SK-N-SH treated with all-trans-retinoic acid at 6 μM for 48 hours (cell line): ENCODE results near the gene LAGE3.

Source experiments
- ATAC-seq: fragments of 200-7000 bp; cut with Tn5 transposase; 3 replicates; pipeline ENCODE4 v1.9.1; 2020; ENCODE audit warnings: mild to moderate bottlenecking, moderate library complexity
- ARNTL ChIP-seq: fragments of 450-650 bp; formaldehyde crosslinking; IDR thresholded peaks from 2 replicates; pipeline ENCODE4 v1.5.0; 2020; ENCODE audit warnings: low read depth, mild to moderate bottlenecking, moderate library complexity, borderline replicate concordance
- BACH2 ChIP-seq: fragments of 250-450 bp; sonication (Bioruptor Pico); IDR thresholded peaks from 2 replicates; pipeline ENCODE4 v1.9.0; 2021; ENCODE audit warnings: mild to moderate bottlenecking, borderline replicate concordance
- CREB5 ChIP-seq: fragments of 250-450 bp; sonication (Bioruptor Pico); IDR thresholded peaks from 2 replicates; pipeline ENCODE4 v1.5.1; 2020; ENCODE audit warnings: low read depth, mild to moderate bottlenecking, moderate library complexity
- CSDC2 ChIP-seq: fragments of 250-450 bp; sonication (Bioruptor Pico); IDR thresholded peaks from 2 replicates; pipeline ENCODE4 v1.5.0; 2020; ENCODE audit warnings: mild to moderate bottlenecking, moderate library complexity
- CSRNP3 ChIP-seq: fragments of 250-450 bp; sonication (Bioruptor Pico); IDR thresholded peaks from 2 replicates; pipeline ENCODE4 v1.5.1; 2021; ENCODE audit warnings: mild to moderate bottlenecking, moderate library complexity
- ESRRG ChIP-seq: fragments of 250-450 bp; sonication (Bioruptor Pico); IDR thresholded peaks from 2 replicates; pipeline ENCODE4 v1.6.1; 2021; ENCODE audit warnings: mild to moderate bottlenecking
- GLIS3 ChIP-seq: fragments of 250-450 bp; sonication (Bioruptor Pico); IDR thresholded peaks from 2 replicates; pipeline ENCODE4 v1.5.0; 2020; ENCODE audit warnings: mild to moderate bottlenecking, moderate library complexity
- ISL1 ChIP-seq: fragments of 250-450 bp; sonication (Bioruptor Pico); IDR thresholded peaks from 2 replicates; pipeline ENCODE4 v2.1.2; 2022; ENCODE audit warnings: mild to moderate bottlenecking, moderate library complexity
- OSR1 ChIP-seq: fragments of 250-450 bp; sonication (Bioruptor Pico); IDR thresholded peaks from 2 replicates; pipeline ENCODE4 v1.8.0; 2022; ENCODE audit warnings: moderate library complexity, mild to moderate bottlenecking, inconsistent platforms
- PATZ1 ChIP-seq: fragments of 250-450 bp; sonication (Bioruptor Pico); IDR thresholded peaks from 2 replicates; pipeline ENCODE4 v1.8.0; 2020; ENCODE audit warnings: mild to moderate bottlenecking, moderate library complexity, borderline replicate concordance
- PPARA ChIP-seq: fragments of 250-450 bp; sonication (Bioruptor Pico); IDR thresholded peaks from 2 replicates; pipeline ENCODE4 v1.5.0; 2020; ENCODE audit warnings: mild to moderate bottlenecking, borderline replicate concordance
- RARB ChIP-seq: fragments of 250-450 bp; sonication (Bioruptor Pico); IDR thresholded peaks from 2 replicates; pipeline ENCODE4 v1.8.0; 2021; ENCODE audit warnings: mild to moderate bottlenecking, moderate library complexity
- TCF4 ChIP-seq: fragments of 250-450 bp; sonication (Bioruptor Pico); IDR thresholded peaks from 2 replicates; pipeline ENCODE4 v1.8.0; 2021; ENCODE audit warnings: mild to moderate bottlenecking, moderate library complexity, borderline replicate concordance
- TOX ChIP-seq: fragments of 250-450 bp; sonication (Bioruptor Pico); IDR thresholded peaks from 2 replicates; pipeline ENCODE4 v1.8.0; 2021; ENCODE audit warnings: mild to moderate bottlenecking, moderate library complexity, borderline replicate concordance
- TSHZ2 ChIP-seq: fragments of 250-450 bp; sonication (Bioruptor Pico); IDR thresholded peaks from 2 replicates; pipeline ENCODE4 v1.5.0; 2020; ENCODE audit warnings: mild to moderate bottlenecking, moderate library complexity
- ZFP3 ChIP-seq: fragments of 250-450 bp; sonication (Bioruptor Pico); IDR thresholded peaks from 2 replicates; pipeline ENCODE4 v1.5.0; 2020; ENCODE audit warnings: mild to moderate bottlenecking, moderate library complexity
- ZNF70 ChIP-seq: fragments of 450-650 bp; formaldehyde crosslinking; IDR thresholded peaks from 2 replicates; pipeline ENCODE4 v1.5.0; 2020; ENCODE audit warnings: mild to moderate bottlenecking, moderate library complexity

The LAGE3 gene

GRCh38 chrX:154441564-154441963 lies 37.5 kb downstream of the LAGE3 start (continued):
- no peak for TF ChIP-seq TSHZ2 (CRISPR knock-in tag)
- TF ChIP-seq PPARA: no peak
- no peak for TF ChIP-seq ESRRG (CRISPR knock-in tag)
- no peak for TF ChIP-seq ZFP3
- TF ChIP-seq TOX (CRISPR knock-in tag): no peak
- no peak for TF ChIP-seq ISL1 (CRISPR knock-in tag)

- no peak for ATAC-seq
- TF ChIP-seq ARNTL (CRISPR knock-in tag) (no peak), ZNF70 (CRISPR knock-in tag) (no peak), TSHZ2 (CRISPR knock-in tag) (no peak), TCF4 (no peak), PATZ1 (no peak)
- TF ChIP-seq, all 23 proteins: peak for 0
These were observed 38.3 kb downstream of the LAGE3 start for GRCh38 chrX:154440623-154441357.

GRCh38 chrX:154439841-154440240 lies 39.2 kb downstream of the LAGE3 start:
- no peak for ATAC-seq

More at GRCh38 chrX:154439841-154440240, 39.2 kb downstream of the LAGE3 start:
- TF ChIP-seq OSR1: no peak
- no peak for TF ChIP-seq GLIS3 (CRISPR knock-in tag)
- TF ChIP-seq TOX (CRISPR knock-in tag): no peak
- no peak for TF ChIP-seq PPARA
- no peak for TF ChIP-seq RARB (CRISPR knock-in tag)
- no peak for TF ChIP-seq CSDC2 (CRISPR knock-in tag)
- no peak for TF ChIP-seq BACH2 (CRISPR knock-in tag)
- no peak for TF ChIP-seq CREB5 (CRISPR knock-in tag)
- TF ChIP-seq CSRNP3: no peak
